HG02981 (cell line): Measurements from ENCODE around the gene ATP6V1G1.
"Not testable (repeated sequence)": the region's sequence is repeated elsewhere in the genome, so short reads cannot be mapped to it uniquely, and the experiment has no call there.

Experiments
- ATAC-seq: cut with Tn5 transposase; IDR thresholded peaks from one replicate; pipeline ENCODE4 v1.9.1; 2021; ENCODE audit warnings: mild to moderate bottlenecking, moderate library complexity; ENCODE audit not compliant: unreplicated experiment

Gene ATP6V1G1

GRCh38 chr9:114578134-114578533 lies 9.4 kb upstream of the ATP6V1G1 start:
- ATAC-seq: not testable (repeated sequence)

- no peak for ATAC-seq
These were observed 6.9 kb upstream of the ATP6V1G1 start for GRCh38 chr9:114580609-114581193.

GRCh38 chr9:114583371-114584155 lies 4.0 kb upstream of the ATP6V1G1 start:
- ATAC-seq: no peak

GRCh38 chr9:114588210-114588609 lies 641 bp downstream of the ATP6V1G1 start:
- ATAC-seq: no peak

- no peak for ATAC-seq
These were observed 1.3 kb downstream of the ATP6V1G1 start for GRCh38 chr9:114588651-114589526.

- ATAC-seq: no peak
These were observed 2.8 kb downstream of the ATP6V1G1 start for GRCh38 chr9:114590328-114590727.

- no peak for ATAC-seq
These were observed 3.8 kb downstream of the ATP6V1G1 start for GRCh38 chr9:114591291-114591787.

- no peak for ATAC-seq
These were observed 4.3 kb downstream of the ATP6V1G1 start for GRCh38 chr9:114591849-114592248.

GRCh38 chr9:114592356-114592755 lies 4.8 kb downstream of the ATP6V1G1 start:
- no peak for ATAC-seq

GRCh38 chr9:114594136-114594535 lies 6.6 kb downstream of the ATP6V1G1 start:
- ATAC-seq: no peak

- ATAC-seq: not testable (repeated sequence)
These were observed 13.1 kb downstream of the ATP6V1G1 start for GRCh38 chr9:114600502-114601248.

- not testable (repeated sequence) for ATAC-seq
These were observed 14.2 kb downstream of the ATP6V1G1 start for GRCh38 chr9:114601787-114602186.

- ATAC-seq: no peak
These were observed 15.1 kb downstream of the ATP6V1G1 start for GRCh38 chr9:114602620-114603019.

GRCh38 chr9:114603248-114603647 lies 15.7 kb downstream of the ATP6V1G1 start:
- ATAC-seq: no peak

- ATAC-seq: no peak
These were observed 17.4 kb downstream of the ATP6V1G1 start for GRCh38 chr9:114604989-114605388.

GRCh38 chr9:114606068-114606467 lies 18.5 kb downstream of the ATP6V1G1 start:
- no peak for ATAC-seq

- ATAC-seq: no peak
These were observed 19.1 kb downstream of the ATP6V1G1 start for GRCh38 chr9:114606597-114607207.

- peak; percentile 39 for ATAC-seq
These were observed 20.3 kb downstream of the ATP6V1G1 start for GRCh38 chr9:114607671-114608524.

GRCh38 chr9:114608525-114608796 lies 20.9 kb downstream of the ATP6V1G1 start:
- ATAC-seq: no peak
